HFF-Myc (cell line): ENCODE results near the gene ASIC1.

Source experiments
- DNase-seq: peaks from one replicate; pipeline ENCODE4 v3.0.0-alpha.2; 2011; ENCODE audit warnings: low read depth; ENCODE audit errors: extremely low read depth
- H3K4me3 ChIP-seq: replicated peaks from 2 replicates; pipeline ENCODE4 v1.5.1; 2011; ENCODE audit warnings: low read depth, mild to moderate bottlenecking, control low read depth, low read length
- TF ChIP-seq, protein P1 (sequence below): IDR thresholded peaks from 2 replicates; pipeline ENCODE4 v1.5.1; 2012; ENCODE audit warnings: mild to moderate bottlenecking, low read depth, low read length, control low read depth; ENCODE audit errors: missing control alignments

ASIC1 gene

DNA sequence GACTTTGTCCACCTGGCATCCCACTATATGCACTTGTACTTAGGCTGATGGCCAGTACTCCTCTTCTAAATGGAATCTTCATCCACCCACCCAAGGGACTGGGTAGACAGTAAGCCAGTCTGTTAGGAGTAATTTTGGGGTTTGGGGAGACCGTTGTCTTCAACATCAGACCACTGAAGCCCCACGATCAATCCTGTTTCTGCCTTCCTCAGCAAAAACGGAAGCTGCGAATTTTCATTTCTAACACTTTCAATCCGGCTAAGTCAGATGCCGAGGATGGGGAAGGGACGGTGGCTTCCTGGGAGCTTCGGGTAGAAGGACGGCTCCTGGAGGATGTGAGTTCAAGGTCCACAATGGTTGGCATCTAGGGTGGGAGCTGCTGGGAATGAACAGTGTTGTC is 29.8 kb downstream of the ASIC1 start:
- H3K4me3 ChIP-seq = no peak overlapping the region
- DNase-seq = no peak
- TF ChIP-seq, protein P1, sequence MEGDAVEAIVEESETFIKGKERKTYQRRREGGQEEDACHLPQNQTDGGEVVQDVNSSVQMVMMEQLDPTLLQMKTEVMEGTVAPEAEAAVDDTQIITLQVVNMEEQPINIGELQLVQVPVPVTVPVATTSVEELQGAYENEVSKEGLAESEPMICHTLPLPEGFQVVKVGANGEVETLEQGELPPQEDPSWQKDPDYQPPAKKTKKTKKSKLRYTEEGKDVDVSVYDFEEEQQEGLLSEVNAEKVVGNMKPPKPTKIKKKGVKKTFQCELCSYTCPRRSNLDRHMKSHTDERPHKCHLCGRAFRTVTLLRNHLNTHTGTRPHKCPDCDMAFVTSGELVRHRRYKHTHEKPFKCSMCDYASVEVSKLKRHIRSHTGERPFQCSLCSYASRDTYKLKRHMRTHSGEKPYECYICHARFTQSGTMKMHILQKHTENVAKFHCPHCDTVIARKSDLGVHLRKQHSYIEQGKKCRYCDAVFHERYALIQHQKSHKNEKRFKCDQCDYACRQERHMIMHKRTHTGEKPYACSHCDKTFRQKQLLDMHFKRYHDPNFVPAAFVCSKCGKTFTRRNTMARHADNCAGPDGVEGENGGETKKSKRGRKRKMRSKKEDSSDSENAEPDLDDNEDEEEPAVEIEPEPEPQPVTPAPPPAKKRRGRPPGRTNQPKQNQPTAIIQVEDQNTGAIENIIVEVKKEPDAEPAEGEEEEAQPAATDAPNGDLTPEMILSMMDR = no peak

DNA sequence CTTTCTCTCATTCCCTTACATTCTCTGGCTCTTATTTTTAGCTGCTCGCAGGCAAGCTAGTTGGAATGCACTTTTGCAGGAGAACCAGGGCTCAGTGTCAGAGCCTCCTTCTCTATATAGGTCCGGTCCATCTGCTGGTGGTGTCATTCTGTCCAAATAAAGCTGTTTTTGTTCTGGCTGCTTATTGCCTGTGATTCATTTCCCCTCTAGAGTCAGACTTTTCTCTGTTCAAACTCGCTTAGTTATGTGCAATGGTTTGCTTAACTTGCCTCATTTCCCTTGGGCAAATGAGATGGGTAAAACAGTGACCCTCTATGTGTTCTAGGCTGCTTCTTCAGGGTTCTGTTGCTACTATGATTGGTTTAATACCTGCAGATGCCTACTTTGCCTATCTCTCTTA is 30.6 kb downstream of the ASIC1 start:
- DNase-seq = no peak
- H3K4me3 ChIP-seq = no peak overlapping the region
- TF ChIP-seq, protein P1 = no peak

- DNase-seq = no peak
- TF ChIP-seq, protein P1 = peak; percentile 85
- H3K4me3 ChIP-seq = no peak overlapping the region
These were observed 31.4 kb downstream of the ASIC1 start for GRCh38 chr12:50088577-50089335.

DNA sequence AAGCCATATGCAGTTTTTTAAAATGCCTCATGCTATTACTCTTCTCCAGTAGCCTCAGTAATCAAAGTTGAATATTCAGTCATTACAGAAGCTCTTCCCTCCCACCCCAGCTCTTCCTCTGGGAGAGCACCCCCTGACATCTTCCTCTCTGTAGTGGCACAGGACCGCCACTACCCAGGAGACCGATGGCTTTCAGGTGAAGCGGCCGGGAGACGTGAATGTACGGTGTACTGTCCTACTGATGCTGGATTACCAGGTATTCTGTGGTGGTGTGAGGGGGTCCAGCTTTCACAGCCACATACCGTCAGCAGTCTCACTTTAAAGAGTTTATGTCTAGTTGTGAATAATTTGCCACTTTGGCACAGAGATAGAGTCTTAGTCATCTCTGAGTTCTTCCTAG is 32.3 kb downstream of the ASIC1 start:
- TF ChIP-seq, protein P1 = no peak
- DNase-seq = no peak
- H3K4me3 ChIP-seq = no peak overlapping the region

DNA sequence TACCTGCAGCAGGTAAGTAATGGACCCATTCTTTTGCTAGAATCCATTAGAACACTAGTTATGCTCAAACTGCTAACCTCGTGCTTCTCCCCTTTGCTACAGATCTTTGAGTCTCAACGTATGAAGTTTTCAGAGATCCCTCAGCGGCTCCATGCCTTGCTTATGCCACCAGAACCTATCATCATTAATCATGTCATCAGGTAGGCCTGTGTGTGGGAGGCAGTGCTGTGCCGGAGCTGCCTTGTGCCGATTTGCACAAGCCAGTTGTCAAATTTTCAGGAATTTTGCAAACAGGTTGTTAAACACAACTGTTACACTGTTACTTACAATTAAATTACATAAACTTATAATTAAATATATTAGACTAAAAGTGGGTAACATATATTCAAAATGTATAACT is 33.0 kb downstream of the ASIC1 start:
- H3K4me3 ChIP-seq = no peak overlapping the region
- TF ChIP-seq, protein P1 = no peak
- DNase-seq = no peak

GRCh38 chr12:50097952-50098351 is 40.6 kb downstream of the ASIC1 start:
- no peak for DNase-seq
- TF ChIP-seq, protein P1 = no peak
- H3K4me3 ChIP-seq = no peak overlapping the region
